GM12872 (cell line): ENCODE measurements around the gene SLC25A22.

Experiments used
- TF ChIP-seq, protein P1 (sequence below): IDR thresholded peaks from 3 replicates; pipeline ENCODE4 v1.5.1; 2011; ENCODE audit warnings: low read depth, mild to moderate bottlenecking, low read length, moderate library complexity; ENCODE audit not compliant: insufficient read depth

Gene SLC25A22

DNA sequence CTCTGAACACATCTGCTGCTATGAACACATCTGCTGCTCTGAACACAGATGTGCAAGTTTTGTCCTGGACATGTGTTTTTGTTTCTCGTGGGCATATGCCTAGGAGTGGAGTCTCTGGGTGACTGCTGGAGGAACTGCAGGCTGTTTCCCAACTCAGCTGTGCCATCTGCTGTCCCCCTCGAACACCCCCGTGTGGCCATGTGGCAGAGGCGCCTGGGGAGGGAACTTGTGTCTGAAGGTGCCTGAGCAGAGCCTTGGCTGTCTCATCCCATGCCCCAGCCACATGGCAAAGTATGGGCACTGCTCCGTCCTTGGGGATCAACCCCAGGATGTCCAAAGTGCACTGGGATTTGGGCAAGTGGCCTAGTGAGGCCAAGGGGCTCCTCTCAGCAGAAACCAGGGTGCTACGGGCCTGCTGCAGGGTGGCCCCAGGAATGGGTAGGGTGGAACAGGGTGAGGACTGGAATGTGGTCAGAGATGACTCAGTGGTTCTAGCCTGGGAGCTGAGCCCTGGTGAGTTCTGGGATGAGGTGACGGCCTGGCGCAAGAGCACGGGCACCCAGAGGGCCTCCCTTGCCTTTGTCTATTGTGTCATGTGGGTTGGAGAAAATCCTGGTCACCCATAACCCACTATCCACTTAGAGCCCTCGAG is 35.5 kb downstream of the SLC25A22 start:
- TF ChIP-seq, protein P1, sequence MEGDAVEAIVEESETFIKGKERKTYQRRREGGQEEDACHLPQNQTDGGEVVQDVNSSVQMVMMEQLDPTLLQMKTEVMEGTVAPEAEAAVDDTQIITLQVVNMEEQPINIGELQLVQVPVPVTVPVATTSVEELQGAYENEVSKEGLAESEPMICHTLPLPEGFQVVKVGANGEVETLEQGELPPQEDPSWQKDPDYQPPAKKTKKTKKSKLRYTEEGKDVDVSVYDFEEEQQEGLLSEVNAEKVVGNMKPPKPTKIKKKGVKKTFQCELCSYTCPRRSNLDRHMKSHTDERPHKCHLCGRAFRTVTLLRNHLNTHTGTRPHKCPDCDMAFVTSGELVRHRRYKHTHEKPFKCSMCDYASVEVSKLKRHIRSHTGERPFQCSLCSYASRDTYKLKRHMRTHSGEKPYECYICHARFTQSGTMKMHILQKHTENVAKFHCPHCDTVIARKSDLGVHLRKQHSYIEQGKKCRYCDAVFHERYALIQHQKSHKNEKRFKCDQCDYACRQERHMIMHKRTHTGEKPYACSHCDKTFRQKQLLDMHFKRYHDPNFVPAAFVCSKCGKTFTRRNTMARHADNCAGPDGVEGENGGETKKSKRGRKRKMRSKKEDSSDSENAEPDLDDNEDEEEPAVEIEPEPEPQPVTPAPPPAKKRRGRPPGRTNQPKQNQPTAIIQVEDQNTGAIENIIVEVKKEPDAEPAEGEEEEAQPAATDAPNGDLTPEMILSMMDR, result no peak

DNA sequence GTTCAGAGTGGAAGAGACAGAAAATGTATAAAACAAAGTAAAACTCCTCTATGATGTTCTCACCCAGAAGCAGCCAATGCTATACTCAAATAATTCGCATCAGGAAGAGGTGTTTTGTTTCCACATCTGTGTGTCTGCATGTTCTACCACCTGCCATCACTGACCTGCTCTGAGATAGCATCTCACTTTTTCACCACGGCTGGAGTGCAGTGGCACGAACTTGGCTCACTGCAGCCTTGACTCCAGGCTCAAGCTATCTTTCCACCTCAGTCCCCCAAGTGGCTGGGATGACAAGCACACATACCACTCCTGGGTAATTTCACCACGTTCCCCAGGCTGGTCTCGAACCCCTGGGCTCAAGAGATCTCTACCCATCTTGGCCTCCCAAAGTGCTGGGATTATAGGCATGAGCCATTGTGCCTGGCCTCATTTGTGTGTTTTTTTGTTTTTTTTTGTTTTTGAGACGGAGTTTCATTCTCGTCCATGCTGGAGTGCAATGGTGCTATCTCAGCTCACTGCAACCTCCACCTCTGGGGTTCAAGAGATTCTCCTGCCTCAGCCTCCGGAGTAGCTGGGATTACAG is 36.5 kb downstream of the SLC25A22 start:
- TF ChIP-seq, protein P1, result no peak

DNA sequence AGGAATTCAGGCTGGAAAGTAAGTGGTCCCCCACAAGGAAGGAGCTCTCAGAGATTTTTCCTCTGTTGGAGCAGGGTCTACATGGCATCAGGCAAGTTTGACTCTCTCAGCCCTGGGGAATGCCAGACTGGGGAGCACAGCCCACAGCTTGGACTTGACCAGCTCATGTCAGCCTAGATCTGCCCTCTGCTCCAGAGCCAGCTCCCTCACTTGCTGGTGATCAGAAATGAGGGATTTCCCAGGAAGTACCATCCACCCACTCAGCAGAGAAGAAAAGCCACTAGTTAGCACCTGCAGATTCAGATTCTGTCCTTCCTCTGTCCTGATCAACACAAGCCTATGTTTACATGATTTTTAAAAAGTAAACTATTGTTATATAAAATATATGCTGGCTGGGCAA is 37.8 kb downstream of the SLC25A22 start:
- TF ChIP-seq, protein P1, result no peak

- TF ChIP-seq, protein P1, result no peak
Observed at GRCh38 chr11:749731-750130, 48.4 kb downstream of the SLC25A22 start.

DNA sequence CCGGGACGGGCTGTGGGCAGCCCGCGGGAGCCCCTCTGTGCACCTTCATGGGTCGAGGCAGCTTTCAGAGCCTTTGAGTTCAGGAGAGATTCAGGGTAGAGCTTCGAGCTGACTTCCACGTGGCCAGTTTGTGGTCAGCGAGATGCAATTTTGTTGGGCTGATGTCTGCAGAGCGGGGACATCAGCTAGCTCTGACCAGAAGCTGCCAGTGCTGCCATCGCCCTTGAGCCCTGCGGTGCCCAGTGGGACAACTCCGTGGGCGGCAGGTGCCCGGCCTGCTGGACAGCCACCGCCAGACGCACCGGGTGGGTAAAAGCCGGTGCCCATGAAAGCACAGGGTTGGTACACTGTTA is 50.1 kb downstream of the SLC25A22 start:
- TF ChIP-seq, protein P1, result no peak

DNA sequence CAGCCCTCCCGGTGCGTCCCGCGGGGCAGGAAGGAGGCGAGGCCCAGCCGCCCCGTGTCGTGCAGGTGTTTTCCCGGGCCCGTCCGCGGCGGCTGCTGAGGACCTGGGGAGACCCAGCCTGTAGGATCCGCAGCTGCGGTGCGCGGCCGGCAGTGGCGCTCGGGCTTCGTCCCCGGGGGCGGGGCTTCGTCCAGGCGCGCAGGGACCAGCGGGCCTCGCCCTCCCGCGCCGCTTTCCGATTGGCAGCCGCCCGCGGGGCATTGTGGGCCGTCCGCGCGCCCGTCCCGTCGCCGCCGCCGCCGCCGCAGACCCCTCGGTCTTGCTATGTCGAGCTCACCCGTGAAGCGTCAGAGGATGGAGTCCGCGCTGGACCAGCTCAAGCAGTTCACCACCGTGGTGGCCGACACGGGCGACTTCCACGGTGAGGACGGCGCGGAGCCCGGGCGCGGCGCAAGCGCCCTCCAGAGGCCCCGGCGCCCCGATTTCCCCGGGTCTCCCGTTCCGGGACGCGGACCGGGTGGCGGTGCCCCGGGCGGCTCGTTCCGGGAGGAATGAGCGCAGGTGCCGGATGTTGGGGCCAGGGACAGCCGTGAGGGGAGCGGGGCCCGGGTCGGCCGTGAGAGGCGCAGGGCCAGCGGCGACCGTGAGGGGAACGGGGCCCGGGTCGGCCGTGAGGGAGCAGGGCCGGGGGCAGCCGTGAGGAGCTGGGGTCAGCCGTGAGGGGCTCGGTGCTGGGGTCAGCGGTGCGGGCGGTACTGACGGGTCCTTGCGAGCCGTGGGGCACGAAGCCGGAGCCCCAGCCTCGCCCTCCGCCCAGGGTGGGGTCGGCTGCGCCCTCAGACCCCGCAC is 50.7 kb downstream of the SLC25A22 start, which contains the start of gene TALDO1:
TSS of gene TALDO1 (plus strand) at position 307 of the 849 bp plus-strand sequence. CDS start at position 325, 18 bp downstream.
- TF ChIP-seq, protein P1, result 0 out of 3 replicates have a peak, but pooled peaks have one; percentile 5
